K562 (cell line): ENCODE results near the gene SLC22A12. TPM values are rescaled to one million over a fixed set of nuclear protein-coding genes. Genes with fewer than 3 reads are reported as not detected.
A peak's percentile ranks its signal among the peaks of the same experiment; 100 is the strongest.

Experiments
- ATF2 ChIP-seq: sonication (generic); formaldehyde crosslinking; IDR thresholded peaks from 2 replicates; pipeline ENCODE4 v1.8.1; 2022; ENCODE audit warnings: missing genetic modification reagents
- CREB5 ChIP-seq: fragments of 250-450 bp; sonication (Bioruptor Pico); IDR thresholded peaks from 2 replicates; pipeline ENCODE4 v1.5.0; 2020; ENCODE audit warnings: mild to moderate bottlenecking
- FOXA1 ChIP-seq: fragments of 450-650 bp; IDR thresholded peaks from 2 replicates; pipeline ENCODE4 v1.6.1; 2016; ENCODE audit warnings: mild to moderate bottlenecking, borderline replicate concordance
- FOXK1 ChIP-seq: sonication (generic); formaldehyde crosslinking; IDR thresholded peaks from 2 replicates; pipeline ENCODE4 v1.8.0; 2022; ENCODE audit warnings: missing genetic modification reagents, mild to moderate bottlenecking, borderline replicate concordance
- FOXM1 ChIP-seq, 2 experiments: fragments of 450-650 bp in 1 of 2; sonication (generic) in 1 of 2; formaldehyde crosslinking in 1 of 2; IDR thresholded peaks; 2 replicates each; pipeline versions ENCODE4 v1.6.1 to v1.9.0; 2017 to 2022; ENCODE audit warnings: low read depth in 2 of 2, mild to moderate bottlenecking in 2 of 2, missing genetic modification reagents in 1 of 2, moderate library complexity in 1 of 2
- HLTF ChIP-seq: fragments of 450-650 bp; IDR thresholded peaks from 2 replicates; pipeline ENCODE4 v1.6.1; 2016
- MXI1 ChIP-seq: IDR thresholded peaks from 2 replicates; pipeline ENCODE4 v1.6.1; 2011; ENCODE audit warnings: low read depth, mild to moderate bottlenecking, improper control_type of control experiment, low read length
- NFE2 ChIP-seq: IDR thresholded peaks from 2 replicates; pipeline ENCODE4 v1.6.1; 2014; ENCODE audit warnings: antibody characterized with exemption, low read depth
- NR1H2 ChIP-seq: sonication (generic); formaldehyde crosslinking; IDR thresholded peaks from 2 replicates; pipeline ENCODE4 v1.4.0; 2020; ENCODE audit warnings: mild to moderate bottlenecking, missing genetic modification reagents
- NR3C1 ChIP-seq: sonication (generic); formaldehyde crosslinking; IDR thresholded peaks from 2 replicates; pipeline ENCODE4 v1.8.1; 2022; ENCODE audit warnings: missing genetic modification reagents
- NRF1 ChIP-seq, 2 experiments: fragments of 450-650 bp; IDR thresholded peaks in 1 of 2; conservative IDR thresholded peaks in 1 of 2; 2 replicates each; pipeline ENCODE4 v1.6.1; 2014; ENCODE audit warnings: mild to moderate bottlenecking in 2 of 2
- PTBP1 ChIP-seq: fragments of 200-400 bp; formaldehyde crosslinking; IDR thresholded peaks from 2 replicates; pipeline ENCODE4 v1.6.1; 2017; ENCODE audit warnings: low read depth, low read length
- RCOR1 ChIP-seq, 2 experiments: IDR thresholded peaks; 2 replicates each; pipeline ENCODE4 v1.6.1; 2012; ENCODE audit warnings: low read depth in 2 of 2, low read length in 2 of 2, borderline replicate concordance in 1 of 2, improper control_type of control experiment in 1 of 2
- SAP30 ChIP-seq: fragments of 200-600 bp; sonication (generic); IDR thresholded peaks from 2 replicates; pipeline ENCODE4 v1.6.1; 2012; ENCODE audit warnings: borderline replicate concordance, low read depth, mild to moderate bottlenecking, moderate library complexity, low read length, control low read depth, inconsistent platforms; ENCODE audit not compliant: insufficient read depth, poor library complexity, severe bottlenecking
- TEAD4 ChIP-seq, 2 experiments: sonication (generic) in 1 of 2; formaldehyde crosslinking in 1 of 2; IDR thresholded peaks; 2 replicates each; pipeline versions ENCODE4 v1.6.1 to v1.8.0; 2012 to 2022; ENCODE audit warnings: borderline replicate concordance in 1 of 2, inconsistent platforms in 1 of 2, low read length in 1 of 2, mild to moderate bottlenecking in 1 of 2, missing genetic modification reagents in 1 of 2
- YBX1 ChIP-seq: fragments of 450-650 bp; IDR thresholded peaks from 2 replicates; pipeline ENCODE4 v1.7.1; 2016; ENCODE audit warnings: mild to moderate bottlenecking
- ZNF239 ChIP-seq: fragments of 250-450 bp; sonication (Bioruptor Pico); IDR thresholded peaks from 2 replicates; pipeline ENCODE4 v1.4.0; 2020; ENCODE audit warnings: mild to moderate bottlenecking
- ZNF79 ChIP-seq: fragments of 250-450 bp; sonication (Bioruptor Pico); IDR thresholded peaks from 2 replicates; pipeline ENCODE4 v1.4.0; 2020; ENCODE audit warnings: low read depth, mild to moderate bottlenecking, moderate library complexity
- polyA plus RNA-seq, 8 experiments: library from polyadenylated mRNA; depleted of rRNA in 4 of 8; stranded (reverse) in 5 of 8; unstranded in 3 of 8; fragments of >200 nt; fragmentation: Nextera tagmentation in 2 of 8; fragmentation: Illumina TruSeq in 1 of 8; extraction: Ambion mirVana in 2 of 8; extraction: Trizol in 1 of 8; gene quantifications; 2 replicates each; pipeline versions ENCODE4 v1.2.1 to v1.2.3, GENCODE V29; 2011 to 2014; ENCODE audit warnings: inconsistent platforms in 1 of 8, missing spikeins in 1 of 8
- total RNA-seq, 7 experiments: library from RNA; depleted of rRNA in 6 of 7; stranded (reverse); fragments of >200 nt in 6 of 7; fragmentation: Illumina TruSeq in 2 of 7; extraction: Trizol in 2 of 7; gene quantifications; 2 replicates each; pipeline versions ENCODE4 v1.2.1 to v1.2.3, GENCODE V29; 2011 to 2021; ENCODE audit warnings: low replicate concordance in 1 of 7
- TF ChIP-seq, protein P1 (sequence below): conservative IDR thresholded peaks from 2 replicates; pipeline ENCODE4 v1.6.1; 2011; ENCODE audit warnings: low read depth, mild to moderate bottlenecking, low read length; ENCODE audit not compliant: control insufficient read depth
- TF ChIP-seq, protein P2 (sequence below): fragments of 450-650 bp; IDR thresholded peaks from 2 replicates; pipeline ENCODE4 v1.6.1; 2018; ENCODE audit warnings: mild to moderate bottlenecking, low read depth; ENCODE audit not compliant: partially characterized antibody
- TF ChIP-seq, protein P3 (sequence below): sonication (generic); formaldehyde crosslinking; IDR thresholded peaks from 2 replicates; pipeline ENCODE4 v1.9.0; 2022; ENCODE audit warnings: mild to moderate bottlenecking, missing genetic modification reagents

Gene SLC22A12
- total and polyA plus RNA-seq, 9 of the 15 experiments (the other 6 are each of a cell fraction or from before 2014, with no cell fraction given), result not detected

DNA sequence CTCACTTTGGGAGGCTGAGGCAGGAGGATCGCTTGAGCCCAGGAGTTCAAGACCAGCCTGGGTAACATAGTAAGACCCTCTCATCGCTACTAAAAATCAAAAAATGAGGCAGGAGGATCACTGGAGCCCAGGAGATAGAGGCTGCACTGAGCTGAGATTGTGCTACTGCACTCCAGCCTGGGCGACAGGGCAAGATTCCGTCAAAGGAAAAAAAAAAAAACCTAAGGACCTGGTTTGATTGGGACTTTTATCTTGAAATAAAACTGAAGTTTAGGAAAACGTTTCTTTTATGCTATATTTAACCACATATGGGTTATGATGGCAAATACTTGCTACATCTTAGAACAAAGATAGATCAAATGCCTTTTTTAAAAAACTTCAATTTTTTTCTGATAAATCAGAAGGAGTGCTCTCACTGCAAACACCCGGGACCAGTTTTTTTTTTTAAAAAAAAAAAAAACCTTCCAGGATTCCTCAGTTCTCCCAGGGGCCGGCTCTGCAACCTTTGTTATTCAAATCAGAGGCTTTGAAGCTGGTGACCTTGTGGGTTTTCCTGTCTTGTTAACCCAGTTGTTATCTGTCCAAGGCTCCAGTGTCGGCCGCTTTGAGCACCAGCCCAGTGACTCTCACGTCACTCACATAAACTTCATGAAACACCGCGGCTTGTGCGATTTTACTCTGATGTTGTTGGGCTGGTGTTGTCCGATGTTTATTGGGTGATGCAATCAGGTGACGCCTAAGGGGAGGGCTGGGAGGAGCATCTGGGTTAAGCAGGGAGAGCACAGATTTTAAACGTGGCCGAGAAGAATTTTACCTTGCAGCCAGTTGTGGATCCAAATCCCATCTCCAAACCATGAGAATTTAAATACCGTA lies 24.7 kb upstream of the SLC22A12 start (continued):
- TF ChIP-seq, protein P1, sequence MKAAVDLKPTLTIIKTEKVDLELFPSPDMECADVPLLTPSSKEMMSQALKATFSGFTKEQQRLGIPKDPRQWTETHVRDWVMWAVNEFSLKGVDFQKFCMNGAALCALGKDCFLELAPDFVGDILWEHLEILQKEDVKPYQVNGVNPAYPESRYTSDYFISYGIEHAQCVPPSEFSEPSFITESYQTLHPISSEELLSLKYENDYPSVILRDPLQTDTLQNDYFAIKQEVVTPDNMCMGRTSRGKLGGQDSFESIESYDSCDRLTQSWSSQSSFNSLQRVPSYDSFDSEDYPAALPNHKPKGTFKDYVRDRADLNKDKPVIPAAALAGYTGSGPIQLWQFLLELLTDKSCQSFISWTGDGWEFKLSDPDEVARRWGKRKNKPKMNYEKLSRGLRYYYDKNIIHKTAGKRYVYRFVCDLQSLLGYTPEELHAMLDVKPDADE, result no peak
- TF ChIP-seq ZNF79 (CRISPR knock-in tag) (no peak), ATF2 (CRISPR knock-in tag) (no peak), CREB5 (CRISPR knock-in tag) (no peak), SAP30 (no peak), RCOR1 (IDR thresholded peaks at IDR 0.05; ENCODE audit: borderline replicate concordance in 1 of 2, low read depth in 2 of 2, low read length in 2 of 2) (peak in 1 of 2 experiments; percentile 96; a peak in 2 of 4 replicates), NFE2 (no peak), ZNF239 (CRISPR knock-in tag) (no peak), YBX1 (no peak), FOXM1 (IDR thresholded peaks at IDR 0.05; ENCODE audit: low read depth) (no peak), FOXM1 (CRISPR knock-in tag; IDR thresholded peaks at IDR 0.05; ENCODE audit: low read depth) (no peak), FOXK1 (CRISPR knock-in tag) (no peak), HLTF (no peak), NR1H2 (CRISPR knock-in tag) (no peak), MXI1 (no peak), FOXA1 (no peak), PTBP1 (no peak), NRF1 (conservative IDR thresholded peaks at IDR 0.05 in 1 of 2, IDR thresholded peaks at IDR 0.05 in 1 of 2) (peak; percentile 42 to 55; a peak in 3 of 4 replicates), NR3C1 (CRISPR knock-in tag) (no peak), TEAD4 (IDR thresholded peaks at IDR 0.05; ENCODE audit: low read length) (no peak; the same call in 1 of the 2 replicates), TEAD4 (CRISPR knock-in tag; IDR thresholded peaks at IDR 0.05; ENCODE audit: borderline replicate concordance) (no peak)
- TF ChIP-seq, protein P2, sequence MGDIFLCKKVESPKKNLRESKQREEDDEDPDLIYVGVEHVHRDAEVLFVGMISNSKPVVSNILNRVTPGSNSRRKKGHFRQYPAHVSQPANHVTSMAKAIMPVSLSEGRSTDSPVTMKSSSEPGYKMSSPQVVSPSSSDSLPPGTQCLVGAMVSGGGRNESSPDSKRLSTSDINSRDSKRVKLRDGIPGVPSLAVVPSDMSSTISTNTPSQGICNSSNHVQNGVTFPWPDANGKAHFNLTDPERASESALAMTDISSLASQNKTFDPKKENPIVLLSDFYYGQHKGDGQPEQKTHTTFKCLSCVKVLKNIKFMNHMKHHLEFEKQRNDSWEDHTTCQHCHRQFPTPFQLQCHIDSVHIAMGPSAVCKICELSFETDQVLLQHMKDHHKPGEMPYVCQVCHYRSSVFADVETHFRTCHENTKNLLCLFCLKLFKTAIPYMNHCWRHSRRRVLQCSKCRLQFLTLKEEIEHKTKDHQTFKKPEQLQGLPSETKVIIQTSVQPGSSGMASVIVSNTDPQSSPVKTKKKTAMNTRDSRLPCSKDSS, result no peak
- TF ChIP-seq, protein P3, sequence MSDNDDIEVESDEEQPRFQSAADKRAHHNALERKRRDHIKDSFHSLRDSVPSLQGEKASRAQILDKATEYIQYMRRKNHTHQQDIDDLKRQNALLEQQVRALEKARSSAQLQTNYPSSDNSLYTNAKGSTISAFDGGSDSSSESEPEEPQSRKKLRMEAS, result no peak
